HepG2 (cell line): ENCODE results near the gene SEMA3E. TPM values are rescaled to one million over a fixed set of nuclear protein-coding genes. Genes with fewer than 3 reads are reported as not detected.

Source experiments
- ATAC-seq: fragments of 200-7000 bp; cut with Tn5 transposase; 3 replicates; pipeline ENCODE4 v1.9.1; 2020; ENCODE audit warnings: mild to moderate bottlenecking, moderate library complexity
- BruUV-seq: library from RNA; stranded (reverse); fragments of 400-500 nt; replicated peaks from 2 replicates; lab custom pipeline; 2021; lab: Mats Ljungman, UMichigan
- CTCF ChIA-PET: fragments of 300-600 bp; formaldehyde crosslinking; extraction: SDS; loops from one replicate; lab custom pipeline; 2021; ENCODE audit warnings: low total read pairs, inconsistent platforms, low intra/inter-chr PET ratio; lab: Yijun Ruan, JAX
- POLR2A ChIA-PET: fragments of 350-600 bp; sonication (Branson Sonifier 250); formaldehyde crosslinking; loops from one replicate; lab custom pipeline; 2020; ENCODE audit warnings: antibody characterized with exemption, inconsistent platforms; lab: Yijun Ruan, JAX
- DNase-seq: peaks from one replicate; pipeline ENCODE4 v3.0.0-alpha.2; 2015; ENCODE audit warnings: low spot score
- FAIRE-seq: peaks from 3 replicates; lab custom pipeline; 2011; peaks lifted over from hg19 to GRCh38; lab: Jason Lieb, UNC
- H2AFZ ChIP-seq: one replicate; pipeline ENCODE4 v1.6.1; 2011; ENCODE audit warnings: low read length, inconsistent platforms
- H3K27ac ChIP-seq: fragments of 300-600 bp; 3 replicates; pipeline ENCODE4 v1.8.0; 2011; ENCODE audit warnings: mixed run types, mild to moderate bottlenecking, mixed read lengths, low read length, inconsistent platforms; ENCODE audit not compliant: insufficient read depth; ENCODE audit errors: extremely low read length
- H3K27me3 ChIP-seq, 2 experiments: fragments of 200-600 bp in 1 of 2; 2 replicates in 1 of 2; 3 replicates in 1 of 2; pipeline versions ENCODE4 v1.6.0 to v1.8.0; 2011; ENCODE audit warnings: low read length in 2 of 2, mild to moderate bottlenecking in 2 of 2, moderate library complexity in 2 of 2, inconsistent platforms in 1 of 2; ENCODE audit not compliant: insufficient read depth in 2 of 2, control insufficient read depth in 1 of 2
- H3K36me3 ChIP-seq, 2 experiments: fragments of 200-600 bp in 1 of 2; replicated peaks in 1 of 2; 2 replicates in 1 of 2; 3 replicates in 1 of 2; pipeline versions ENCODE4 v1.5.1 to v1.8.0; 2011; ENCODE audit warnings: low read length in 2 of 2, inconsistent platforms in 1 of 2; ENCODE audit not compliant: insufficient read depth in 2 of 2, control insufficient read depth in 1 of 2
- H3K4me1 ChIP-seq: 2 replicates; pipeline ENCODE4 v1.5.1; 2012; ENCODE audit warnings: low read length, inconsistent platforms; ENCODE audit not compliant: insufficient read depth
- H3K4me2 ChIP-seq: 2 replicates; pipeline ENCODE4 v1.6.0; 2011; ENCODE audit warnings: low read depth, low read length, inconsistent platforms
- H3K4me3 ChIP-seq, 3 experiments: fragments of 200-600 bp in 1 of 3; sonication (generic), shearing (Covaris generic) in 1 of 3; replicated peaks in 1 of 3; 2 replicates each; pipeline ENCODE4 v1.5.1; 2011 to 2016; ENCODE audit warnings: low read length in 3 of 3, inconsistent platforms in 2 of 3, low read depth in 2 of 3, mild to moderate bottlenecking in 2 of 3, control low read depth in 1 of 3, mixed read lengths in 1 of 3; ENCODE audit not compliant: insufficient read depth in 1 of 3
- H3K79me2 ChIP-seq: one replicate; pipeline ENCODE4 v1.6.1; 2011; ENCODE audit warnings: low read length, inconsistent platforms; ENCODE audit not compliant: insufficient read depth
- H3K9ac ChIP-seq: 2 replicates; pipeline ENCODE4 v1.6.0; 2011; ENCODE audit warnings: mild to moderate bottlenecking, low read depth, low read length, inconsistent platforms; ENCODE audit not compliant: insufficient read depth
- H3K9me3 ChIP-seq: 2 replicates; pipeline ENCODE4 v1.5.1; 2012; ENCODE audit warnings: mild to moderate bottlenecking, low read length
- H4K20me1 ChIP-seq: 2 replicates; pipeline ENCODE4 v1.6.0; 2011; ENCODE audit warnings: inconsistent platforms, mild to moderate bottlenecking, low read length, moderate library complexity; ENCODE audit not compliant: insufficient read depth
- ARNTL ChIP-seq: sonication (generic); formaldehyde crosslinking; IDR thresholded peaks from 2 replicates; pipeline ENCODE4 v1.4.0; 2020; ENCODE audit warnings: mild to moderate bottlenecking, missing genetic modification reagents
- HMGA1 ChIP-seq: sonication (generic); formaldehyde crosslinking; conservative IDR thresholded peaks from 2 replicates; pipeline ENCODE4 v1.4.0; 2020; ENCODE audit warnings: missing genetic modification reagents
- HNRNPH1 ChIP-seq: fragments of 200-400 bp; formaldehyde crosslinking; optimal IDR thresholded peaks from 2 replicates; pipeline ENCODE3; 2017; ENCODE audit warnings: mild to moderate bottlenecking, low read depth, low read length
- MED13 ChIP-seq: sonication (generic); formaldehyde crosslinking; IDR thresholded peaks from 2 replicates; pipeline ENCODE4 v1.5.0; 2020; ENCODE audit warnings: missing genetic modification reagents
- PCBP1 ChIP-seq: fragments of 200-400 bp; formaldehyde crosslinking; IDR thresholded peaks from 2 replicates; pipeline ENCODE4 v1.6.1; 2017; ENCODE audit warnings: mild to moderate bottlenecking, low read depth, low read length, borderline replicate concordance
- TCF12 ChIP-seq, 2 experiments: fragments of 450-650 bp in 1 of 2; sonication (generic) in 1 of 2; formaldehyde crosslinking in 1 of 2; IDR thresholded peaks; 2 replicates each; pipeline versions ENCODE4 v1.6.1 to v1.8.0; 2017 to 2022; ENCODE audit warnings: antibody characterized with exemption in 1 of 2, mild to moderate bottlenecking in 1 of 2, missing genetic modification reagents in 1 of 2, moderate library complexity in 1 of 2
- ZMYM4 ChIP-seq: sonication (generic); formaldehyde crosslinking; IDR thresholded peaks from 2 replicates; pipeline ENCODE4 v1.8.1; 2023; ENCODE audit warnings: mild to moderate bottlenecking, missing genetic modification reagents
- ZNF12 ChIP-seq: sonication (generic); formaldehyde crosslinking; IDR thresholded peaks from 2 replicates; pipeline ENCODE4 v1.5.0; 2020; ENCODE audit warnings: missing genetic modification reagents
- ZNF143 ChIP-seq: sonication (generic); formaldehyde crosslinking; IDR thresholded peaks from 2 replicates; pipeline ENCODE4 v1.4.0; 2020; ENCODE audit warnings: missing genetic modification reagents
- ZNF326 ChIP-seq: sonication (generic); formaldehyde crosslinking; IDR thresholded peaks from 2 replicates; pipeline ENCODE4 v1.4.0; 2020; ENCODE audit warnings: missing genetic modification reagents, borderline replicate concordance
- WGBS: methylation state at CpG from one replicate; pipeline ENCODE4 v1.1.6; 2017; ENCODE audit warnings: low lambda C conversion rate; 5-methylcytosine and 5-hydroxymethylcytosine counted together
- in situ Hi-C: cut with HindIII; loops from 2 replicates; pipeline ENCODE4 v1.10.0; 2017; ENCODE audit warnings: low pct_unique_long_range_greater_than_20kb; ENCODE audit not compliant: extremely low pct_ligation_motif_present
- intact Hi-C: fragments of 100-400 bp; cut with micrococcal nuclease; formaldehyde crosslinking; loops from one replicate; pipeline ENCODE4 v1.10.0; 2022; ENCODE audit not compliant: unreplicated experiment
- polyA plus RNA-seq, 8 experiments: library from polyadenylated mRNA; depleted of rRNA in 3 of 8; stranded (reverse) in 7 of 8; unstranded in 1 of 8; fragments of >200 nt; fragmentation: Illumina TruSeq in 4 of 8; extraction: Trizol in 4 of 8; gene quantifications; 2 replicates each; pipeline versions ENCODE4 v1.2.1 to v1.2.3, GENCODE V29; 2011 to 2016; ENCODE audit warnings: low read depth in 4 of 8, missing spikeins in 1 of 8, mixed read lengths in 1 of 8; ENCODE audit not compliant: insufficient read depth in 1 of 8
- total RNA-seq, 5 experiments: library from RNA; depleted of rRNA; stranded (reverse); fragments of >200 nt; fragmentation: Illumina TruSeq; extraction: Trizol; gene quantifications; 2 replicates each; pipeline ENCODE4 v1.2.3, GENCODE V29; 2016; ENCODE audit warnings: low read depth in 1 of 5
- TF ChIP-seq, protein P1 (sequence below): sonication (generic); formaldehyde crosslinking; IDR thresholded peaks from 2 replicates; pipeline ENCODE4 v1.4.0; 2020; ENCODE audit warnings: low read depth, missing genetic modification reagents
- TF ChIP-seq, protein P2 (sequence below): sonication (generic); formaldehyde crosslinking; IDR thresholded peaks from 2 replicates; pipeline ENCODE4 v1.8.0; 2022; ENCODE audit warnings: mild to moderate bottlenecking, missing genetic modification reagents; ENCODE audit not compliant: insufficient replicate concordance
- TF ChIP-seq, protein P3 (sequence below): sonication (generic); formaldehyde crosslinking; IDR thresholded peaks from 2 replicates; pipeline ENCODE4 v1.5.0; 2020; ENCODE audit warnings: mild to moderate bottlenecking, missing genetic modification reagents, borderline replicate concordance

The SEMA3E gene
- total and polyA plus RNA-seq, 2 of the 13 experiments (the other 11 are each of a cell fraction or from before 2014, with no cell fraction given): not detected

DNA sequence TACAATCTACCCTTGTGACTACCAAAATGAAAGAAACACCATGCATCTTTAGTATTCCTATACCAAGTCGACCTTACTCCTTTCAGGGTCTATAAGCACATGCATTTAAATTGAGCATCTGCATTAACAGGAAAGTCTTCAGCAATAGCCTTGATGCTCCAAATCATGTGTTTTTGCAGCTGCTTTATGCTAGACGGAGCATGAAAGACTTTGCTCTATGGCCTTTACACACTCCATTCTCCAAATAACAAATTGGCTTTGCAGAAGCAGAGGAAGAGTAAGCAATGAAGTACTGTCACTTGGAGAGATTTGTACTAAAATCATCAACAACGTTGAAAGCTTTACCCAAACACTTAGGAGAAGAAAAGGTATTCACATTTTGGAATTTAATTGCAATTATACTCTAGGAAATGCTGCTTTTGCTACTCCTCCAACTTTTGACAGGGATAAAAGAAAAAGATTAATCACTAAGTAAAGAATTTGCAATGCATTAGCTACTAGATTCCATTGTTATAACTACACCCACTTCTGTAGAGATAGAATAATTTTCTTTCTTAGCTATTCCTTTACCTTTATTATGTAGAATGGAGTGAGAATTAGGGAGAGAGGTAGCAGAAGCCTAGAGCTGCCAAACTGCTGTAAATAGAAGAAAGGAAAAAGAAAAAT, 131.8 kb downstream of the SEMA3E start (continued):
- TF ChIP-seq, protein P1, sequence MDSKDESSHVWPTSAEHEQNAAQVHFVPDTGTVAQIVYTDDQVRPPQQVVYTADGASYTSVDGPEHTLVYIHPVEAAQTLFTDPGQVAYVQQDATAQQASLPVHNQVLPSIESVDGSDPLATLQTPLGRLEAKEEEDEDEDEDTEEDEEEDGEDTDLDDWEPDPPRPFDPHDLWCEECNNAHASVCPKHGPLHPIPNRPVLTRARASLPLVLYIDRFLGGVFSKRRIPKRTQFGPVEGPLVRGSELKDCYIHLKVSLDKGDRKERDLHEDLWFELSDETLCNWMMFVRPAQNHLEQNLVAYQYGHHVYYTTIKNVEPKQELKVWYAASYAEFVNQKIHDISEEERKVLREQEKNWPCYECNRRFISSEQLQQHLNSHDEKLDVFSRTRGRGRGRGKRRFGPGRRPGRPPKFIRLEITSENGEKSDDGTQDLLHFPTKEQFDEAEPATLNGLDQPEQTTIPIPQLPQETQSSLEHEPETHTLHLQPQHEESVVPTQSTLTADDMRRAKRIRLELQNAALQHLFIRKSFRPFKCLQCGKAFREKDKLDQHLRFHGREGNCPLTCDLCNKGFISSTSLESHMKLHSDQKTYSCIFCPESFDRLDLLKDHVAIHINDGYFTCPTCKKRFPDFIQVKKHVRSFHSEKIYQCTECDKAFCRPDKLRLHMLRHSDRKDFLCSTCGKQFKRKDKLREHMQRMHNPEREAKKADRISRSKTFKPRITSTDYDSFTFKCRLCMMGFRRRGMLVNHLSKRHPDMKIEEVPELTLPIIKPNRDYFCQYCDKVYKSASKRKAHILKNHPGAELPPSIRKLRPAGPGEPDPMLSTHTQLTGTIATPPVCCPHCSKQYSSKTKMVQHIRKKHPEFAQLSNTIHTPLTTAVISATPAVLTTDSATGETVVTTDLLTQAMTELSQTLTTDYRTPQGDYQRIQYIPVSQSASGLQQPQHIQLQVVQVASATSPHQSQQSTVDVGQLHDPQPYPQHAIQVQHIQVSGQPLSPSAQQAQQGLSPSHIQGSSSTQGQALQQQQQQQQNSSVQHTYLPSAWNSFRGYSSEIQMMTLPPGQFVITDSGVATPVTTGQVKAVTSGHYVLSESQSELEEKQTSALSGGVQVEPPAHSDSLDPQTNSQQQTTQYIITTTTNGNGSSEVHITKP (CRISPR knock-in tag): no peak
- TF ChIP-seq HNRNPH1: no peak
- TF ChIP-seq ZNF12 (CRISPR knock-in tag): no peak
- no peak for TF ChIP-seq PCBP1
- no peak for TF ChIP-seq ZMYM4 (CRISPR knock-in tag)

DNA sequence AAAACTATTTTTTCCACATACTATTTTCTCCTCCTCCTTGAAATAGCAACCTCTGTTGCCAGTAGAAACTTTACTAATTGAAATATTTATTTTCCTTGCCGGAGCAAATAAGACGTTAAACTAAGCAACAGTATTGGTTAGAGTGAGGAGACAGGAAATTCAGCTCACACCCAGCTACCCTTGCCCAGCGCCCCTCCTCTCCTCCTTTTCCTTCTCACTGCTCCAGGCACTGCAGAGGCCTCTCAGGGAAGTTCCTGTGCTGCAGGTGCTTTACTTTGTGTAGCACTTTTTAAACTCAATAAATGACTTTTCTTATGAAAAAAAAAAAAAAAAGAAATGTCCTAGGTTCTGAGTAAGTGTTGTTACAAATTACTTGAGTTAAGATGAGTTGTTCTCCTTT, 134.0 kb downstream of the SEMA3E start:
- 18% methylated on average over 3 of the region's 3 CpGs for WGBS
- H3K36me3 ChIP-seq: no peaks in the 10 kb centered on the region
- no peak overlapping the region for H3K4me3 ChIP-seq
- no peak overlapping the region for H3K27ac ChIP-seq
- no peaks in the 10 kb centered on the region for H4K20me1 ChIP-seq
- no peaks in the 10 kb centered on the region; a peak in 1 of 5 replicates for H3K27me3 ChIP-seq
- no peak for DNase-seq
- no peaks in the 10 kb centered on the region for H3K79me2 ChIP-seq
- CTCF ChIA-PET: interaction anchor here (1.5 kb wide), 1 partner anchor 104 kb away, joined by 5 read pairs; no protein-coding TSS in a partner anchor
- intact Hi-C loops: loop anchor here (1.0 kb wide), 1 partner anchor 104 kb away; no protein-coding TSS in a partner anchor
- in situ Hi-C loops: no loop called here
- no peak overlapping the region for H3K4me2 ChIP-seq
- no TSS peak for BruUV-seq
- H3K9me3 ChIP-seq: no peaks in the 10 kb centered on the region
- no peaks in the 10 kb centered on the region for H3K4me1 ChIP-seq
- no peak for FAIRE-seq
- H3K9ac ChIP-seq: no peak overlapping the region
- no peak overlapping the region for H2AFZ ChIP-seq
- ATAC-seq: no peak
- POLR2A ChIA-PET: no interaction called here
- no peak for TF ChIP-seq ZNF143
- TF ChIP-seq, protein P2, sequence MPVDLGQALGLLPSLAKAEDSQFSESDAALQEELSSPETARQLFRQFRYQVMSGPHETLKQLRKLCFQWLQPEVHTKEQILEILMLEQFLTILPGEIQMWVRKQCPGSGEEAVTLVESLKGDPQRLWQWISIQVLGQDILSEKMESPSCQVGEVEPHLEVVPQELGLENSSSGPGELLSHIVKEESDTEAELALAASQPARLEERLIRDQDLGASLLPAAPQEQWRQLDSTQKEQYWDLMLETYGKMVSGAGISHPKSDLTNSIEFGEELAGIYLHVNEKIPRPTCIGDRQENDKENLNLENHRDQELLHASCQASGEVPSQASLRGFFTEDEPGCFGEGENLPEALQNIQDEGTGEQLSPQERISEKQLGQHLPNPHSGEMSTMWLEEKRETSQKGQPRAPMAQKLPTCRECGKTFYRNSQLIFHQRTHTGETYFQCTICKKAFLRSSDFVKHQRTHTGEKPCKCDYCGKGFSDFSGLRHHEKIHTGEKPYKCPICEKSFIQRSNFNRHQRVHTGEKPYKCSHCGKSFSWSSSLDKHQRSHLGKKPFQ (CRISPR knock-in tag): no peak
- TF ChIP-seq ARNTL (CRISPR knock-in tag): no peak
- no peak for TF ChIP-seq HMGA1 (CRISPR knock-in tag)
- TF ChIP-seq TCF12 (IDR thresholded peaks at IDR 0.05): no peak
- no peak for TF ChIP-seq TCF12 (CRISPR knock-in tag; IDR thresholded peaks at IDR 0.05)
- TF ChIP-seq ZNF326 (CRISPR knock-in tag): no peak
- no peak for TF ChIP-seq MED13 (CRISPR knock-in tag)
- TF ChIP-seq, protein P3, sequence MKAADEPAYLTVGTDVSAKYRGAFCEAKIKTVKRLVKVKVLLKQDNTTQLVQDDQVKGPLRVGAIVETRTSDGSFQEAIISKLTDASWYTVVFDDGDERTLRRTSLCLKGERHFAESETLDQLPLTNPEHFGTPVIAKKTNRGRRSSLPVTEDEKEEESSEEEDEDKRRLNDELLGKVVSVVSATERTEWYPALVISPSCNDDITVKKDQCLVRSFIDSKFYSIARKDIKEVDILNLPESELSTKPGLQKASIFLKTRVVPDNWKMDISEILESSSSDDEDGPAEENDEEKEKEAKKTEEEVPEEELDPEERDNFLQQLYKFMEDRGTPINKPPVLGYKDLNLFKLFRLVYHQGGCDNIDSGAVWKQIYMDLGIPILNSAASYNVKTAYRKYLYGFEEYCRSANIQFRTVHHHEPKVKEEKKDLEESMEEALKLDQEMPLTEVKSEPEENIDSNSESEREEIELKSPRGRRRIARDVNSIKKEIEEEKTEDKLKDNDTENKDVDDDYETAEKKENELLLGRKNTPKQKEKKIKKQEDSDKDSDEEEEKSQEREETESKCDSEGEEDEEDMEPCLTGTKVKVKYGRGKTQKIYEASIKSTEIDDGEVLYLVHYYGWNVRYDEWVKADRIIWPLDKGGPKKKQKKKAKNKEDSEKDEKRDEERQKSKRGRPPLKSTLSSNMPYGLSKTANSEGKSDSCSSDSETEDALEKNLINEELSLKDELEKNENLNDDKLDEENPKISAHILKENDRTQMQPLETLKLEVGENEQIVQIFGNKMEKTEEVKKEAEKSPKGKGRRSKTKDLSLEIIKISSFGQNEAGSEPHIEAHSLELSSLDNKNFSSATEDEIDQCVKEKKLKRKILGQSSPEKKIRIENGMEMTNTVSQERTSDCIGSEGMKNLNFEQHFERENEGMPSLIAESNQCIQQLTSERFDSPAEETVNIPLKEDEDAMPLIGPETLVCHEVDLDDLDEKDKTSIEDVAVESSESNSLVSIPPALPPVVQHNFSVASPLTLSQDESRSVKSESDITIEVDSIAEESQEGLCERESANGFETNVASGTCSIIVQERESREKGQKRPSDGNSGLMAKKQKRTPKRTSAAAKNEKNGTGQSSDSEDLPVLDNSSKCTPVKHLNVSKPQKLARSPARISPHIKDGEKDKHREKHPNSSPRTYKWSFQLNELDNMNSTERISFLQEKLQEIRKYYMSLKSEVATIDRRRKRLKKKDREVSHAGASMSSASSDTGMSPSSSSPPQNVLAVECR (CRISPR knock-in tag): no peak
